Measurements from ENCODE around the gene MEOX2. TPM values are rescaled to one million over a fixed set of nuclear protein-coding genes. Genes with fewer than 3 reads are reported as not detected.

The MEOX2 gene
- total RNA-seq, 1 donor from 2014 or later: 1.7 TPM

- no peak for DNase-seq (ENCODE audit: extremely low spot score in 2 of 2)
- Histone ChIP-seq H3K9me3 (no peaks in the 10 kb centered on the region), H3K36me3 (no peaks in the 10 kb centered on the region), H3K27me3 (no peaks in the 10 kb centered on the region), H3K4me3 (no peak overlapping the region), H3K27ac (no peak overlapping the region), H3K4me1 (no peaks in the 10 kb centered on the region)
- intact Hi-C loops (cut with DNase I): no loop called here
- no peak for TF ChIP-seq POLR2A (IDR thresholded peaks at IDR 0.05)
- no peak for TF ChIP-seq POLR2AphosphoS5 (IDR thresholded peaks at IDR 0.05; ENCODE audit: insufficient read depth in 1 of 2, low read depth in 1 of 2)
- no peak for TF ChIP-seq CTCF (IDR thresholded peaks at IDR 0.05)
Observed at GRCh38 chr7:15566476-15566875, 120.0 kb downstream of the MEOX2 start.

GRCh38 chr7:15561835-15562234 is 124.6 kb downstream of the MEOX2 start, which contains the start of gene AGMO:
Gene AGMO (minus strand): TSS chr7:15562015.
- no peaks in the 10 kb centered on the region for H3K4me1 ChIP-seq
- H3K27me3 ChIP-seq: no peaks in the 10 kb centered on the region
- no peaks in the 10 kb centered on the region for H3K9me3 ChIP-seq
- intact Hi-C loops (cut with DNase I): no loop called here
- H3K4me3 ChIP-seq: no peak within 1 kb of the TSS
- no peak within 1 kb of the TSS for H3K27ac ChIP-seq
- H3K36me3 ChIP-seq: no peaks in the 10 kb centered on the region
- no peak for DNase-seq (ENCODE audit: extremely low spot score in 2 of 2)
- no peak for TF ChIP-seq POLR2A (IDR thresholded peaks at IDR 0.05)

Other genes with a start within 250 kb of the MEOX2 start
- gene AGMO, start 124.7 kb downstream of the MEOX2 start, total RNA-seq: 0.98 TPM

All from vagina (tissue), 2 donors.